IMR-90 (cell line): ENCODE measurements around the gene TSPEAR. TPM values are rescaled to one million over a fixed set of nuclear protein-coding genes. Genes with fewer than 3 reads are reported as not detected.

ENCODE experiments used
- ATAC-seq: fragments of 200-7000 bp; cut with Tn5 transposase; 2 replicates; pipeline ENCODE4 v1.9.1; 2020; ENCODE audit warnings: low read depth, mild to moderate bottlenecking, moderate library complexity
- BruUV-seq: library from RNA; stranded (reverse); fragments of 400-500 nt; replicated peaks from 2 replicates; lab custom pipeline; 2021; lab: Mats Ljungman, UMichigan
- CTCF ChIA-PET: fragments of 300-600 bp; formaldehyde crosslinking; extraction: SDS; loops from one replicate; lab custom pipeline; 2021; ENCODE audit warnings: antibody characterized with exemption; lab: Yijun Ruan, JAX
- POLR2A ChIA-PET: fragments of 300-600 bp; sonication (Branson Sonifier 250); formaldehyde crosslinking; loops from one replicate; lab custom pipeline; 2022; ENCODE audit warnings: antibody characterized with exemption; ENCODE audit not compliant: unreplicated experiment; lab: Charles Lee
- DNase-seq: peaks from one replicate; pipeline ENCODE4 v3.0.0; 2013
- H2AFZ ChIP-seq: replicated peaks from 2 replicates; pipeline ENCODE3; 2013; ENCODE audit warnings: low read length, mild to moderate bottlenecking; ENCODE audit not compliant: poor library complexity
- H2AK5ac ChIP-seq: 2 replicates; pipeline ENCODE4 v1.6.1; 2013; ENCODE audit warnings: low read depth, low read length, inconsistent platforms
- H2AK9ac ChIP-seq: replicated peaks from 2 replicates; pipeline ENCODE3; 2013; ENCODE audit warnings: mild to moderate bottlenecking, low read depth, low read length, moderate library complexity; ENCODE audit not compliant: poor library complexity
- H2BK120ac ChIP-seq: 2 replicates; pipeline ENCODE4 v1.6.1; 2013; ENCODE audit warnings: low read depth, low read length, inconsistent platforms
- H2BK15ac ChIP-seq: 3 replicates; pipeline ENCODE4 v1.6.1; 2013; ENCODE audit warnings: low read depth, low read length, inconsistent platforms
- H2BK20ac ChIP-seq: 2 replicates; pipeline ENCODE4 v1.6.1; 2013; ENCODE audit warnings: low read depth, mild to moderate bottlenecking, inconsistent platforms, low read length, moderate library complexity
- H2BK5ac ChIP-seq: 2 replicates; pipeline ENCODE4 v1.6.1; 2013; ENCODE audit warnings: mild to moderate bottlenecking, low read depth, low read length, inconsistent platforms; ENCODE audit not compliant: poor library complexity, severe bottlenecking
- H3K14ac ChIP-seq: replicated peaks from 2 replicates; pipeline ENCODE4 v1.6.1; 2013; ENCODE audit warnings: low read depth, low read length, inconsistent platforms
- H3K18ac ChIP-seq: 2 replicates; pipeline ENCODE4 v1.6.1; 2013; ENCODE audit warnings: low read depth, low read length, control low read depth
- H3K23ac ChIP-seq: 2 replicates; pipeline ENCODE4 v1.6.1; 2013; ENCODE audit warnings: low read depth, low read length, inconsistent platforms
- H3K27ac ChIP-seq: 2 replicates; pipeline ENCODE4 v1.5.1; 2013; ENCODE audit warnings: mild to moderate bottlenecking, control low read depth, low read length; ENCODE audit not compliant: insufficient read depth
- H3K27me3 ChIP-seq: 2 replicates; pipeline ENCODE4 v1.6.1; 2013; ENCODE audit warnings: low read length; ENCODE audit not compliant: control insufficient read depth, insufficient read depth
- H3K36me3 ChIP-seq: 2 replicates; pipeline ENCODE4 v1.6.1; 2013; ENCODE audit warnings: low read length, mixed read lengths; ENCODE audit not compliant: control insufficient read depth, insufficient read depth
- H3K4ac ChIP-seq: 2 replicates; pipeline ENCODE4 v1.6.1; 2013; ENCODE audit warnings: low read depth, low read length, inconsistent platforms
- H3K4me1 ChIP-seq: 2 replicates; pipeline ENCODE4 v1.6.1; 2013; ENCODE audit warnings: low read length, mixed read lengths; ENCODE audit not compliant: control insufficient read depth, insufficient read depth
- H3K4me2 ChIP-seq: 2 replicates; pipeline ENCODE4 v1.6.1; 2013; ENCODE audit warnings: low read depth, mild to moderate bottlenecking, control low read depth, low read length, moderate library complexity
- H3K4me3 ChIP-seq: 2 replicates; pipeline ENCODE4 v1.5.1; 2013; ENCODE audit warnings: low read depth, mild to moderate bottlenecking, control low read depth, low read length, moderate library complexity; ENCODE audit not compliant: insufficient read depth
- H3K56ac ChIP-seq: 2 replicates; pipeline ENCODE4 v1.6.1; 2013; ENCODE audit warnings: low read length, inconsistent platforms; ENCODE audit not compliant: insufficient read depth; ENCODE audit errors: extremely low read depth
- H3K79me1 ChIP-seq, 2 experiments: 2 replicates each; pipeline ENCODE4 v1.6.1; 2013; ENCODE audit warnings: low read length in 2 of 2, inconsistent platforms in 1 of 2, low read depth in 1 of 2
- H3K9ac ChIP-seq: 2 replicates; pipeline ENCODE4 v1.6.1; 2013; ENCODE audit warnings: low read depth, low read length, control low read depth
- H3K9me1 ChIP-seq: 2 replicates; pipeline ENCODE4 v1.6.1; 2013; ENCODE audit warnings: low read length, inconsistent platforms; ENCODE audit not compliant: insufficient read depth
- H3K9me3 ChIP-seq: 2 replicates; pipeline ENCODE4 v1.6.1; 2013; ENCODE audit warnings: low read length; ENCODE audit not compliant: control insufficient read depth, insufficient read depth
- H4K20me1 ChIP-seq: 2 replicates; pipeline ENCODE4 v1.6.1; 2013; ENCODE audit warnings: low read length, inconsistent platforms; ENCODE audit not compliant: insufficient read depth
- H4K5ac ChIP-seq: 2 replicates; pipeline ENCODE4 v1.6.1; 2013; ENCODE audit warnings: mild to moderate bottlenecking, low read depth, low read length, control low read depth
- H4K8ac ChIP-seq, 2 experiments: 2 replicates each; pipeline ENCODE4 v1.6.1; 2013; ENCODE audit warnings: low read depth in 2 of 2, low read length in 2 of 2, control low read depth in 1 of 2, inconsistent platforms in 1 of 2
- H4K91ac ChIP-seq: 2 replicates; pipeline ENCODE4 v1.6.1; 2013; ENCODE audit warnings: low read depth, low read length, inconsistent platforms; ENCODE audit not compliant: insufficient read depth
- MXI1 ChIP-seq: IDR thresholded peaks from 2 replicates; pipeline ENCODE4 v1.6.1; 2012; ENCODE audit warnings: low read depth, mild to moderate bottlenecking, low read length, moderate library complexity, borderline replicate concordance
- POLR2A ChIP-seq: IDR thresholded peaks from 2 replicates; pipeline ENCODE4 v1.6.1; 2012; ENCODE audit warnings: mild to moderate bottlenecking, low read depth, low read length
- WGBS, 2 experiments: methylation state at CpG; one replicate each; pipeline versions ENCODE4 v1.1.5 to v1.1.7; 2013; ENCODE audit warnings: missing lambda C conversion rate in 2 of 2; ENCODE audit not compliant: insufficient read length in 1 of 2; ENCODE audit errors: extremely low coverage in 2 of 2; 5-methylcytosine and 5-hydroxymethylcytosine counted together
- dilution Hi-C: fragments of 300-500 bp; cut with HindIII; formaldehyde crosslinking; loops from one replicate; pipeline ENCODE4 v1.14.3; 2018; ENCODE audit warnings: low sequenced_read_pairs; ENCODE audit not compliant: unreplicated experiment
- in situ Hi-C: fragments of 300-500 bp; cut with MboI; formaldehyde crosslinking; loops from 3 replicates; pipeline ENCODE4 v1.14.3; 2019; ENCODE audit warnings: low sequenced_read_pairs, inconsistent platforms, mixed read lengths
- intact Hi-C: fragments of 100-400 bp; cut with micrococcal nuclease; formaldehyde crosslinking; loops from 2 replicates; pipeline ENCODE4 v1.10.0; 2022
- polyA plus RNA-seq, 3 experiments: library from polyadenylated mRNA; depleted of rRNA; stranded (reverse); fragments of >200 nt; gene quantifications; 2 replicates each; pipeline ENCODE4 v1.2.3, GENCODE V29; 2012; ENCODE audit warnings: low replicate concordance in 1 of 3
- total RNA-seq: library from RNA; depleted of rRNA; stranded (reverse); fragments of >200 nt; gene quantifications from 2 replicates; pipeline ENCODE4 v1.2.3, GENCODE V29; 2012
- TF ChIP-seq, protein P1 (sequence below): fragments of 150-350 bp; IDR thresholded peaks from 2 replicates; pipeline ENCODE4 v1.6.1; 2016; ENCODE audit warnings: low read depth, mild to moderate bottlenecking, low read length, moderate library complexity, borderline replicate concordance
- TF ChIP-seq, protein P2 (sequence below): conservative IDR thresholded peaks from 2 replicates; pipeline ENCODE4 v1.5.1; 2012; ENCODE audit warnings: mild to moderate bottlenecking, low read depth, low read length, improper control_type of control experiment

The TSPEAR gene
- total and polyA plus RNA-seq, 2 of the 4 experiments (the other 2 are of a cell fraction), result not detected

DNA sequence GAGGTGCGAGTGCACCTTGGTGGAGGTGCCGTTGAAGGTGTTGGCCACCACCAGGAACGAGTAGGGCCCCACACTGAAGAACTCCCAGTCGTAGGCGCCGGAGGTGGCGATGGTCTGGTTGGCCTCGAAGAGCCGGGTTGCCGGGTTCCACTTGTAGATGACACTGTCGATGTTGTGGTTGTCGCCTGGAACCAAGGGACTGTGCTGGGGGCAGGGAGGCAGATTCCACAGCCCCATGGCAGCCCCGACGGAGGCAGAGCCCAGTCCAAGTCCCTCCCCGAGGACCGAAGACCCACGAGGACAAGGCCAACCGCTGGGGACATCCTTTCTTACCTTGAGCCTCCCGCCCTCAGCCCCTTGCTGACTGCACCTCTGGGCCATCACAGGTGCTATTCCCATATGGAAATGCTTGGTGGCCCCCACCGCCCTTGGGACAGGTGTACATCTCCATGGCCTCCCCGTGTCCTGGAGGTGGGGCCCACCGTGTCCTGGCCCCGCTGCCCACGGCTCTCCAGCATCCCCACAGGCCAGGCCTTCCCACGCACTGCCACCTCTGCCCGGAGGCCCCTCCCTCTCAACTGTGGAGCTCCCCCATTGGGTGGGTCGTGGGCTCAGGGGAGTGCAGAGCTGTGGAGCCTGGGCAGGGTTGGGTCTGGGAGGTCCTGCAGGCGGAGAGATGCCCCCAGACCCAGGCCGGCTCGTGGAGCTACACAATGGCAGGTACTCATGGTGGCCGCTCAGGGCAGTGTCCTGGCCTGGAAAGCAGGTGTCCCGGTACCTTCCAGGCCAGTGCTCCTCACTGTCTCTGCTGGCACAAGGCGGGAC, 189.2 kb downstream of the TSPEAR start:
- no peak overlapping the region for H3K4ac ChIP-seq
- CTCF ChIA-PET, result no interaction called here
- no peaks in the 10 kb centered on the region for H3K27me3 ChIP-seq
- H3K4me1 ChIP-seq, result no peaks in the 10 kb centered on the region
- H3K79me1 ChIP-seq, result no peaks in the 10 kb centered on the region
- no peaks in the 10 kb centered on the region for H4K20me1 ChIP-seq
- H3K27ac ChIP-seq, result no peak overlapping the region
- POLR2A ChIA-PET, result no interaction called here
- H3K56ac ChIP-seq, result no peak overlapping the region
- no peak overlapping the region for H2AK5ac ChIP-seq
- H3K4me2 ChIP-seq, result no peak overlapping the region
- no peak overlapping the region for H3K14ac ChIP-seq
- no peak overlapping the region for H2BK20ac ChIP-seq
- intact Hi-C loops, result no loop called here
- ATAC-seq (no peak), DNase-seq (no peak)
- H3K9me3 ChIP-seq, result peaks cover 14% of the 10 kb centered on the region
- H4K8ac ChIP-seq, result no peak overlapping the region
- TF ChIP-seq POLR2A (no peak), MXI1 (no peak)
- TF ChIP-seq, protein P1, sequence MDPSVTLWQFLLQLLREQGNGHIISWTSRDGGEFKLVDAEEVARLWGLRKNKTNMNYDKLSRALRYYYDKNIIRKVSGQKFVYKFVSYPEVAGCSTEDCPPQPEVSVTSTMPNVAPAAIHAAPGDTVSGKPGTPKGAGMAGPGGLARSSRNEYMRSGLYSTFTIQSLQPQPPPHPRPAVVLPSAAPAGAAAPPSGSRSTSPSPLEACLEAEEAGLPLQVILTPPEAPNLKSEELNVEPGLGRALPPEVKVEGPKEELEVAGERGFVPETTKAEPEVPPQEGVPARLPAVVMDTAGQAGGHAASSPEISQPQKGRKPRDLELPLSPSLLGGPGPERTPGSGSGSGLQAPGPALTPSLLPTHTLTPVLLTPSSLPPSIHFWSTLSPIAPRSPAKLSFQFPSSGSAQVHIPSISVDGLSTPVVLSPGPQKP, result no peak
- TF ChIP-seq, protein P2, sequence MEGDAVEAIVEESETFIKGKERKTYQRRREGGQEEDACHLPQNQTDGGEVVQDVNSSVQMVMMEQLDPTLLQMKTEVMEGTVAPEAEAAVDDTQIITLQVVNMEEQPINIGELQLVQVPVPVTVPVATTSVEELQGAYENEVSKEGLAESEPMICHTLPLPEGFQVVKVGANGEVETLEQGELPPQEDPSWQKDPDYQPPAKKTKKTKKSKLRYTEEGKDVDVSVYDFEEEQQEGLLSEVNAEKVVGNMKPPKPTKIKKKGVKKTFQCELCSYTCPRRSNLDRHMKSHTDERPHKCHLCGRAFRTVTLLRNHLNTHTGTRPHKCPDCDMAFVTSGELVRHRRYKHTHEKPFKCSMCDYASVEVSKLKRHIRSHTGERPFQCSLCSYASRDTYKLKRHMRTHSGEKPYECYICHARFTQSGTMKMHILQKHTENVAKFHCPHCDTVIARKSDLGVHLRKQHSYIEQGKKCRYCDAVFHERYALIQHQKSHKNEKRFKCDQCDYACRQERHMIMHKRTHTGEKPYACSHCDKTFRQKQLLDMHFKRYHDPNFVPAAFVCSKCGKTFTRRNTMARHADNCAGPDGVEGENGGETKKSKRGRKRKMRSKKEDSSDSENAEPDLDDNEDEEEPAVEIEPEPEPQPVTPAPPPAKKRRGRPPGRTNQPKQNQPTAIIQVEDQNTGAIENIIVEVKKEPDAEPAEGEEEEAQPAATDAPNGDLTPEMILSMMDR, result no peak
- WGBS, 2 experiments, result 81% methylated on average over 19 of the region's 33 CpGs; no CpG with 5 or more reads in 1 of the 2 experiments
- H3K18ac ChIP-seq, result no peak overlapping the region
- H3K23ac ChIP-seq, result no peak overlapping the region
- H4K91ac ChIP-seq, result no peak overlapping the region
- H3K36me3 ChIP-seq, result no peaks in the 10 kb centered on the region
- H3K9ac ChIP-seq, result no peak overlapping the region
- no peaks in the 10 kb centered on the region for H3K9me1 ChIP-seq
- dilution Hi-C loops, result no loop called here
- H2BK5ac ChIP-seq, result no peak overlapping the region
- H2AK9ac ChIP-seq, result no peak overlapping the region
- H2AFZ ChIP-seq, result no peak overlapping the region
- H4K5ac ChIP-seq, result no peak overlapping the region
- H3K4me3 ChIP-seq, result no peak overlapping the region
- no TSS peak for BruUV-seq
- in situ Hi-C loops, result loop anchor here (25.0 kb wide), 1 partner anchor 415 kb away; the partner anchor contains the start of gene SLX9
- no peak overlapping the region for H2BK120ac ChIP-seq
- H2BK15ac ChIP-seq, result no peak overlapping the region
